T-helper 2 cell (primary cell): Measurements from ENCODE around the gene DHX36.

Experiments used
- DNase-seq, 5 experiments: peaks; one replicate each; pipeline versions ENCODE4 v3.0.0 to v3.0.0-alpha.2; 2012 to 2022
- total RNA-seq, 2 donors: gene quantifications; one replicate each; lab custom pipeline; 2026; lab: John Stamatoyannopoulos, UW

Gene DHX36
- total RNA-seq = 106 to 118 reads per million in 2 donors

GRCh38 chr3:154323891-154324738, at the start of gene DHX36:
TSS of gene DHX36 (minus strand) at chr3:154324487. CDS start at chr3:154324416, 71 bp downstream.
- DNase-seq = peak; percentile 70 to 96 (median 85)

- DNase-seq = no peak
These were observed 42.9 kb upstream of the DHX36 start for GRCh38 chr3:154367221-154367620.

- no peak for DNase-seq
These were observed 40.6 kb upstream of the DHX36 start for GRCh38 chr3:154364849-154365248.

GRCh38 chr3:154361099-154361498, 36.8 kb upstream of the DHX36 start:
- no peak for DNase-seq

- DNase-seq = no peak
These were observed 31.7 kb upstream of the DHX36 start for GRCh38 chr3:154356009-154356408.

GRCh38 chr3:154349223-154349622, 24.9 kb upstream of the DHX36 start:
- no peak for DNase-seq

- no peak for DNase-seq
These were observed 21.3 kb upstream of the DHX36 start for GRCh38 chr3:154345422-154346122.

- DNase-seq = no peak
These were observed 14.3 kb upstream of the DHX36 start for GRCh38 chr3:154338570-154338969.

GRCh38 chr3:154338008-154338407, 13.7 kb upstream of the DHX36 start:
- DNase-seq = no peak

- DNase-seq = no peak
These were observed 10.7 kb upstream of the DHX36 start for GRCh38 chr3:154334973-154335420.

- DNase-seq = no peak
These were observed 3.6 kb upstream of the DHX36 start for GRCh38 chr3:154327871-154328270.

GRCh38 chr3:154324919-154325318, 632 bp upstream of the DHX36 start:
- no peak for DNase-seq

GRCh38 chr3:154316974-154317767, 7.1 kb downstream of the DHX36 start:
- no peak for DNase-seq

GRCh38 chr3:154314152-154314551, 10.1 kb downstream of the DHX36 start:
- DNase-seq = no peak

GRCh38 chr3:154310840-154311239, 13.4 kb downstream of the DHX36 start:
- DNase-seq = no peak

- no peak for DNase-seq
These were observed 16.9 kb downstream of the DHX36 start for GRCh38 chr3:154307363-154307762.

- no peak for DNase-seq
These were observed 19.4 kb downstream of the DHX36 start for GRCh38 chr3:154304936-154305335.

- no peak for DNase-seq
These were observed 20.0 kb downstream of the DHX36 start for GRCh38 chr3:154304116-154304786.

- DNase-seq = no peak
These were observed 22.7 kb downstream of the DHX36 start for GRCh38 chr3:154301561-154301960.

- no peak for DNase-seq
These were observed 30.3 kb downstream of the DHX36 start for GRCh38 chr3:154294016-154294415.

GRCh38 chr3:154290187-154290586, 34.1 kb downstream of the DHX36 start:
- no peak for DNase-seq

GRCh38 chr3:154285221-154285620, 39.1 kb downstream of the DHX36 start:
- DNase-seq = no peak
